Measurements from ENCODE around the gene TMEM179.
"Not testable (repeated sequence)": the region's sequence is repeated elsewhere in the genome, so short reads cannot be mapped to it uniquely, and the experiment has no call there.

The TMEM179 gene

GRCh38 chr14:104586832-104587620 lies 17.5 kb downstream of the TMEM179 start:
- DNase-seq (ENCODE audit: low read depth): no peak

GRCh38 chr14:104585966-104586697 lies 18.4 kb downstream of the TMEM179 start:
- DNase-seq (ENCODE audit: low read depth): no peak

GRCh38 chr14:104584557-104584956 lies 20.0 kb downstream of the TMEM179 start:
- no peak for DNase-seq (ENCODE audit: low read depth)

GRCh38 chr14:104583424-104584306 lies 20.9 kb downstream of the TMEM179 start:
- DNase-seq (ENCODE audit: low read depth): no peak

- no peak for DNase-seq (ENCODE audit: low read depth)
These were observed 21.9 kb downstream of the TMEM179 start for GRCh38 chr14:104582662-104583061.

- DNase-seq (ENCODE audit: low read depth): no peak
These were observed 22.6 kb downstream of the TMEM179 start for GRCh38 chr14:104582005-104582404.

- DNase-seq (ENCODE audit: low read depth): no peak
These were observed 23.1 kb downstream of the TMEM179 start for GRCh38 chr14:104581521-104581920.

GRCh38 chr14:104580961-104581360 lies 23.6 kb downstream of the TMEM179 start:
- DNase-seq (ENCODE audit: low read depth): no peak

GRCh38 chr14:104579939-104580338 lies 24.6 kb downstream of the TMEM179 start:
- DNase-seq (ENCODE audit: low read depth): not testable (repeated sequence)

- DNase-seq (ENCODE audit: low read depth): no peak
These were observed 25.1 kb downstream of the TMEM179 start, which contains the start of gene C14orf180 for GRCh38 chr14:104579507-104579906. Gene C14orf180, plus strand, starts transcription at chr14:104579764. Its CDS starts 6,667 bp downstream, at chr14:104586431.

- DNase-seq (ENCODE audit: low read depth): no peak
These were observed 26.3 kb downstream of the TMEM179 start for GRCh38 chr14:104578321-104578720.

GRCh38 chr14:104577847-104578301 lies 26.7 kb downstream of the TMEM179 start:
- DNase-seq (ENCODE audit: low read depth): no peak

- DNase-seq (ENCODE audit: low read depth): no peak
These were observed 27.1 kb downstream of the TMEM179 start for GRCh38 chr14:104577426-104577825.

GRCh38 chr14:104576970-104577332 lies 27.6 kb downstream of the TMEM179 start:
- no peak for DNase-seq (ENCODE audit: low read depth)

GRCh38 chr14:104576232-104576969 lies 28.2 kb downstream of the TMEM179 start:
- DNase-seq (ENCODE audit: low read depth): no peak

GRCh38 chr14:104574978-104575583 lies 29.5 kb downstream of the TMEM179 start:
- no peak for DNase-seq (ENCODE audit: low read depth)

- no peak for DNase-seq (ENCODE audit: low read depth)
These were observed 30.0 kb downstream of the TMEM179 start for GRCh38 chr14:104574536-104574935.

GRCh38 chr14:104573930-104574329 lies 30.6 kb downstream of the TMEM179 start:
- DNase-seq (ENCODE audit: low read depth): peak; percentile 8

GRCh38 chr14:104572668-104573067 lies 31.9 kb downstream of the TMEM179 start:
- DNase-seq (ENCODE audit: low read depth): no peak

GRCh38 chr14:104572024-104572626 lies 32.4 kb downstream of the TMEM179 start:
- no peak for DNase-seq (ENCODE audit: low read depth)

GRCh38 chr14:104571246-104571645 lies 33.3 kb downstream of the TMEM179 start:
- no peak for DNase-seq (ENCODE audit: low read depth)
